ENCODE measurements around the gene MROH9.

MROH9 gene

DNA sequence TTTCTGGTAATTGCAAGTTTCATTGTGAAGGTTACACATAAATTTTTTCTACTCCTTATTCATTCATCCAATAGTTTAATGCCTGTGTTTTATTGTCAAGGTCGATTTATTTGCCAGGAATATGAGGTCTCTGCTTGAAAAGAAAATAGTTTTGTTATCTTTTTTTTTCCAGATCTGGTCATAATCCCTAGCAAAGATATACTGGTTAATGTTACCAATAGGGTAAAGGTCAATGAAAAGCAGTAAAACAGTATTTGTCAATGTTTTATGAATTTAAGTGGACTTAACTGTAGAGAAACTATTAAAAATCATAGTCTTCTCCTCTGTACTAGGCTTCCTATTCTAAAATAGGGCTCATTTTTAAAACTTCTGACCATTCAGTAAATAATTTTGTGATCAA, 147.3 kb downstream of the MROH9 start:
- DNase-seq: no peak

DNA sequence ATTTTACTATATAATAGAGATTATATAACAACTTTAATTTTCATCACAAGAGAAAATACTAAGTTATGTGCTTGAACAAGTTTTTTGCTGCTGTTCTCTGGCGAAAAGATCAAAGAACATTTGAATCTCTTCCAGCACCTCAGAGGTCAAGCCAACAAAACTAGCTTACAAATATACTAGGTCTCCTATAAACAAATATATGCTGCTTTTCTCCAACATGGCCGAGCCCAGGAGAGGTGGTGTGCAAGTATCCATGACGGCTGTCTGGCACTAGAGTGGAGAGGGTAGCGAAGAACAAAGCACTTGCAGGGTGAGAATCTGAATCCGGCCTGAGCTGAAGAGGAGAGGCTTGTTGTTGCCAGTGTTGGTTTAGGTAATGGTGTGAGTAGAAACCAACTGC, 147.9 kb downstream of the MROH9 start:
- no peak for DNase-seq

DNA sequence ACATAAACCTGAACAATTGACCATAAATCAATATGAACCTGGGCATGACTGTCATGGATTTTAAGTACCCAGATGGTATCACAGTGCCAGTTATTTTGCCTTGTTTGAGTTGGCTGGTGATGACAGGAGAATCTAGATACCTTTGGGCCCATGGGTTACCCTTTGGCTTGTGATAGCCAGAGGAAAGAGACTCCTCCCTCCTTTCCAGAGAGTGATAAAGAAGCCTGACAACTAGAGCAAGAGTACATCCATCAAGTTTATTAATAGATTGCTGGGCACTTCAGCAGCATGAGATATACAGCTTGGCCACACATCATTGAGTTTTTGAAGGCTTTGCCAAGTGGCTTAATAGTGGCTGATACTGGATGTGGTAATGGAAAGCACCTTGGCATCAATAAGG, 148.8 kb downstream of the MROH9 start:
- DNase-seq: no peak

DNA sequence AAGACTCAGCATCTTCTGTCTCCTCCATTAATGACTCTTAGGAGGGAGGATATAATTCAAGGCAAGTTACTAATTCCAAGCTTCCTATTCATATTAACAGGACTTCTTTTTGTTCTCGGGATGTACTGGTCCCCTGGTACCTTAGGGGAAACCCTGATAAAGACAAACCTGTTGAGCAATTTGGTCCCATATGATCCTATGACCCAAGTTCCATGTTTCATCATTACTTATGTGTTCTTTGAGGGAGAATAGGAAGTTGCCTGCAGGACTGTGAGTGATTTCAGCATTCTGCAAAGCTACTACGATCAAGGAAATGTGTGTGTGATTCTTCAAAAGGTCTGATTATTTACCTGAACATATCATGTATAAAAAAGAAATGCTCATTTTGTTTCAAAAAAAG, 149.5 kb downstream of the MROH9 start:
- DNase-seq: no peak

DNA sequence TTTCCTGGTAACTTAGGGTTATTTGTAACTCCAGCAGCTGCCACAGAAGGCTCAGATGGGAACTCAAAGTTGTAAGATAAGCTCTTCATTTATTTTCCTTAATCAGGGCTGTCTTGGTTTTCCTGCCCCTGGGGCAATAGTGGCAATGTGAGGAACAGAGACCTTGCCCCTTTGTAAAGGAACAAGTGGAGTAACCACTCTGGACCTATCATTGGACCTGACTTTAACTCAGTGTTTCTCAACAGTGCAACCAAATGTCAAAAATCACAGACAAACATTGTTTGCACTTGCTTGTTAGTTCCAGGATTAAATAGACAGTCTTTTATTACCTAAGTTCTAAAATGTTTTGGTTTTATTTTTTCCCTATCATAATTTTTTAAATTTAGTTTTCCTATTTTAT, 152.6 kb downstream of the MROH9 start:
- no peak for DNase-seq

DNA sequence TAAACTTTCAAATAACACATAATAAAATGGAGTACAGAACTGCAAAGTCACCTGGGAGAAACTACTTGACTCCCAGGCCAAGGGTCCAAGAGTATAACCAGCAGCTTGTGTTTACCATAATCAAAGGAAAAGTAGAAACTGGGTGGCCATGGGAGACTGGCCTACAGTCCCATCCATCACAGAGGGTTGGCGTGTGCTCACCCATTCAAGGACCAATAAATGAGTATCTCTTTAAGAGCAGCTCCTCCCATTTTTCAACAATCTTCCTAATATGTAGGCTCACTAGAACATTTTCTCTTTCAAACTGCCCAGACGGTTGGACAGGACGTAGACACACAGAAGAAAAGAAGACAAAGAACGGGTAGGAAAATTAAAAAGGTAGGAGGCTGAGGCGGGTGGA, 155.3 kb downstream of the MROH9 start, which contains the start of gene FMO3:
FMO3 (plus strand) TSS at position 302 of the 400 bp plus-strand sequence. CDS start 1,754 bp downstream, outside the sequence.
- no peak for DNase-seq

DNA sequence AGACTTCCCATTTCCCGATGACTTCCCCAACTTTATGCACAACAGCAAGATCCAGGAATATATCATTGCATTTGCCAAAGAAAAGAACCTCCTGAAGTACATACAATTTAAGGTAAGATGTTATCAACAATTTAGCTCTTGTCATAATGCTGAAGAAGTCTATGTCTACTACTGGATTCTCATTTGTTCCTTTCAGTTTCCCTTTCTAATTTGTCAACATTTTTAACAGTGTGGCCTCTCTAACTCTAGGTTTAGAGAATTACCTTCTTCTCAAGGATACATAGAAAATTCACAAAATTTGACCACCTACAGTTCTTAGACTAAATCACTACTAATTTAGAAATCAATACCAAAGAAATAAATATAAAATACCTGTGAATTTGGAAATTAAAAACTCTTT, 168.5 kb downstream of the MROH9 start:
- no peak for DNase-seq

DNA sequence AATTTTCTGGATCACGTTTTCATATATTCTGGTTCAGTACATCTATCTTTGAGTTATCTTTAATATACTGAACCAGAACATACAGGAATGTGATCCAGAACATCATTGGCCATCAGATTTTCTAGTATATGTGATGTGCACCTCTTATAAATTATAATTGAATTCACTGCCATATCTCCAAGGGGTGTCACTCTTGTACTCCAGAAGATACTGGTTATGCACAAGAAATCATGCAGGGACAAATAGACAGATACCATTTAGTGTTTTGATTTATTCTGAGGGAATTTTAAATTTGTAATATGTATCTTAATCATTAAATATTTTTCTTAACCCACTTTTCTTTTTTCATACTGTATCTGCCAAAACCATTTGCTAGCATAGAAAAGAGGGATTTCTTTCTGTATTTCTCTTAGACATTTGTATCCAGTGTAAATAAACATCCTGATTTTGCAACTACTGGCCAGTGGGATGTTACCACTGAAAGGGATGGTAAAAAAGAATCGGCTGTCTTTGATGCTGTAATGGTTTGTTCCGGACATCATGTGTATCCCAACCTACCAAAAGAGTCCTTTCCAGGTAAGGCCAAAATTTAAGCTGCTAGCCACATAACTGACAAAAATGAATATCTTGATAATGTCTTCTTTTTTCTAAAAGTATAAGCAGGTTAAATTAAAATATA, 172.1 kb downstream of the MROH9 start:
- no peak for DNase-seq

DNA sequence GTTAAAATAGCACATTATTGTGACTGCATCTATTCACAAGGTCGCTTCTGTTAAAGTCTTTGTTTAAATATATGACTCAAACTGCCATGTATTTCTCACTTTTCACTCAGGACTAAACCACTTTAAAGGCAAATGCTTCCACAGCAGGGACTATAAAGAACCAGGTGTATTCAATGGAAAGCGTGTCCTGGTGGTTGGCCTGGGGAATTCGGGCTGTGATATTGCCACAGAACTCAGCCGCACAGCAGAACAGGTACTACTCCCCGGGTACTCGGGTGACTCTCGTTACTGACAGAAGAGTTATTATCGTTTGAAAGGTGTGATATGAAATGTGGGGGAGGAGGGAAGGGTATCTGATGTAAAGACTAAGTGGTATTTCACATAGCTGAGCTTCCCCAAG, 172.6 kb downstream of the MROH9 start:
- no peak for DNase-seq

DNA sequence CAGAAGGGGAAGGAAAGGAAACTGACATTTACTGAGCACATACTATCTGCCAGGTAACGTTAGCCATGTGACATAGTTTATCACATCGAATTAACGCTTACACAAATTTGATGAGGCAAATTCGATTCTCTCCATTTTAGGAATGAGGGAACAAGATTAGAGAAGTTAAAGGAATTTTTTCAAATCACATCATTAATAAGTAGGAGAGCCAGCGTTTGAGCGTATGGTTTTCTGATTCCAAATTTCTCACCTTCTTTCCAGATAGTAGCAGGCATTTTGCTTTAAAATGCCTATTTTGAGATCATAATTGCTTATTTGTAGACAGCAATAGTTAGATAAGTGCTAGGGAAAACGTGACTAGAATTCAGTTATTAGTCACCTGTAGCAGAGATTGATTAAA, 174.6 kb downstream of the MROH9 start:
- no peak for DNase-seq

DNA sequence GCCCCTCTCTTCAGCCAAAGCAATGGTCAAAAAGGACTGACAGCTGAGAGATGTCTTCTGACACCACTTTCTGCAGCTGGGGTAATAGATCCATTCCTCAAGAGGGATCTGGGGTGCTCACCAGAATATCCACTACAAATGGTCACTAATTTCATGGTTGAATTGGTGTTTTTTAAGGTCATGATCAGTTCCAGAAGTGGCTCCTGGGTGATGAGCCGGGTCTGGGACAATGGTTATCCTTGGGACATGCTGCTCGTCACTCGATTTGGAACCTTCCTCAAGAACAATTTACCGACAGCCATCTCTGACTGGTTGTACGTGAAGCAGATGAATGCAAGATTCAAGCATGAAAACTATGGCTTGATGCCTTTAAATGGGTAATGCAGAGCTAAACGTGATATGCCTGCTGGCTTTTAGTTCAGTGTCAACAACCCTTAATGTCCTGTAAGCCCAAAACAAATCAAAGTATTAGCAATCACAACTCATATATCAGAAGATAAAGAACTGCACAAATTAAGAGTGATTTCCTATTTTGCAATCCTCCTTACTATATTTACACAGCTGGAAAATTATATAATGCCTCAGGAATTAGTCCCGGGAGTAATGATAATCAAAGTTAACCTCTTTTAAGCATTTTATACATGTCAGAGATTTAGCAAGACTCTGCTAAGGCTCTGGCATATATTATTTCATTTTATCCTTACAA, 175.4 kb downstream of the MROH9 start:
- no peak for DNase-seq

DNA sequence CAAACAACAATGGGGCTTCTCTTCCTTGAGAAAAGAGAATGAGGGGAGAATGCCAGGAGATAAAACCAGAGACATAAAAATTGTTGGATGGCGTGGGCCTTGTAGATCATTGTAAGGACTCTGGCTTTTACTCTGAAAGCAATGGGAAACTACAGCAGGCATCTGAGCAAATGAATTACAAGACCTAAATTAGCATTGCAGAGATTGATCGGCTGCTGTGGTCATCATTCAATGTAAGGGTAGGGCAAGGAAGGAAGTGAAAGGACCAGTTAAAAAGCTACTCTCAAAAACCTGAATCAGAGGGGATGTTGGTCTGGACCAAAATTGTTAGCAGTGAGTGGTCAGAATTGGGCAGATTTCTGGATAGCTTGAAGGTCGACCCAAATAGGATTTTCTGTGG, 176.8 kb downstream of the MROH9 start:
- no peak for DNase-seq

DNA sequence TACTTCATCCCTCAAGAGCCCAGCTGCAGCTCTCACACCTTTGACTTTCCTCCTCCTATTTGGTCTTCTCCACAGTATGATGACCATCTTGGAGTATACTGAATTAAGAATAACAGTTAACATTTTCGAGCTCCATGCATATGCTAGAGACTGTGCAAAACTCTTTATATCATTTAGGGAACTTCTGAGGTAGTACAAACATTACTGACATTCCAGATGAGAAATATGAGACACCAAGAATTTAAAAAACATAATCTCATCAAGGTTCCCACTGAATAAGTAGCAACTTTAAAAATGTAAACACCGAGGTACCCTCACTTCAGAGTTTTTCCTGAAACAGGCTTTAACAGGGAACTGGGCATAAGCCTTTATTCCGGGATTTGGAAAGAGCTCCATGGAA, 178.0 kb downstream of the MROH9 start:
- DNase-seq: no peak

Measured in CD4-positive, alpha-beta T cell treated with Interleukin-4 for 1 hour (primary cell).